GM10248 (cell line): Measurements from ENCODE around the gene SUN5.

Experiments
- CTCF ChIA-PET: fragments of 300-600 bp; sonication (Branson Sonifier 250); formaldehyde crosslinking; extraction: SDS; loops from one replicate; lab custom pipeline; 2021; ENCODE audit warnings: antibody characterized with exemption; lab: Yijun Ruan, JAX
- POLR2A ChIA-PET: fragments of 350-650 bp; sonication (Branson Sonifier 250); formaldehyde crosslinking; extraction: SDS; loops from one replicate; lab custom pipeline; 2020; ENCODE audit warnings: antibody characterized with exemption; lab: Yijun Ruan, JAX
- DNase-seq: peaks from one replicate; pipeline ENCODE4 v3.0.0; 2012; ENCODE audit errors: extremely low spot score
- CTCF ChIP-seq: IDR thresholded peaks from 2 replicates; pipeline ENCODE4 v1.5.1; 2012; ENCODE audit warnings: mild to moderate bottlenecking, low read depth; ENCODE audit errors: extremely low read depth, missing control alignments, control extremely low read depth

Gene SUN5

GRCh38 chr20:32984631-32985354, 19.4 kb downstream of the SUN5 start:
- POLR2A ChIA-PET: no interaction called here
- CTCF ChIA-PET: interaction anchor here (1.7 to 2.4 kb wide), 2 partner anchors 10 to 20 kb away, joined by 3 to 10 read pairs; partner anchors contain the start of gene SUN5
- no peak for TF ChIP-seq CTCF
- DNase-seq: no peak

GRCh38 chr20:32984196-32984595, 20.0 kb downstream of the SUN5 start:
- POLR2A ChIA-PET: no interaction called here
- TF ChIP-seq CTCF: no peak
- DNase-seq: no peak
- CTCF ChIA-PET: interaction anchor here (1.7 to 2.4 kb wide), 2 partner anchors 10 to 20 kb away, joined by 3 to 10 read pairs; partner anchors contain the start of gene SUN5

GRCh38 chr20:32983459-32984112, 20.6 kb downstream of the SUN5 start:
- ChIA-PET POLR2A (no interaction called here), CTCF (interaction anchor here (1.1 to 2.4 kb wide), 3 partner anchors 11 to 21 kb away, joined by 3 to 10 read pairs (median 3); partner anchors contain the start of gene SUN5)
- DNase-seq: no peak
- no peak for TF ChIP-seq CTCF

- TF ChIP-seq CTCF: no peak
- POLR2A ChIA-PET: no interaction called here
- DNase-seq: no peak
- CTCF ChIA-PET: interaction anchor here (1.1 to 2.4 kb wide), 3 partner anchors 11 to 22 kb away, joined by 3 to 10 read pairs (median 3); partner anchors contain the start of gene SUN5
Observed at GRCh38 chr20:32982617-32983458, 21.4 kb downstream of the SUN5 start.

GRCh38 chr20:32980990-32981389, 23.2 kb downstream of the SUN5 start:
- CTCF ChIA-PET: no interaction called here
- no peak for DNase-seq
- POLR2A ChIA-PET: no interaction called here
- no peak for TF ChIP-seq CTCF

GRCh38 chr20:32980131-32980941, 23.9 kb downstream of the SUN5 start:
- ChIA-PET CTCF (no interaction called here), POLR2A (no interaction called here)
- TF ChIP-seq CTCF: no peak
- no peak for DNase-seq
